Neural cell (in vitro differentiated cells): ENCODE data around the gene EDRF1. TPM values are rescaled to one million over a fixed set of nuclear protein-coding genes. Genes with fewer than 3 reads are reported as not detected.

Experiments
- H2AFZ ChIP-seq: fragments of 200-600, 300-800 bp; sonication (generic), shearing (Covaris generic); 2 replicates; pipeline ENCODE4 v1.6.0; 2014; ENCODE audit warnings: low read depth, mild to moderate bottlenecking, antibody characterized with exemption, low read length, moderate library complexity
- H3F3A ChIP-seq: fragments of 200-600 bp; shearing (Covaris generic); 2 replicates; pipeline ENCODE4 v1.6.1; 2016; ENCODE audit warnings: mild to moderate bottlenecking, moderate library complexity, mixed read lengths, antibody characterized with exemption, low read length; ENCODE audit not compliant: insufficient read depth, poor library complexity, severe bottlenecking
- H3K27ac ChIP-seq: fragments of 200-600, 300-800 bp; sonication (generic), shearing (Covaris generic); 2 replicates; pipeline ENCODE4 v1.5.1; 2014; ENCODE audit warnings: mild to moderate bottlenecking, low read length, moderate library complexity
- H3K27me3 ChIP-seq: fragments of 300-800, 200-600 bp; sonication (generic), shearing (Covaris generic); 2 replicates; pipeline ENCODE4 v1.6.0; 2014; ENCODE audit warnings: mild to moderate bottlenecking, low read depth, low read length, moderate library complexity; ENCODE audit not compliant: insufficient read depth
- H3K36me3 ChIP-seq: fragments of 300-800, 200-600 bp; sonication (generic), shearing (Covaris generic); 2 replicates; pipeline ENCODE4 v1.5.1; 2014; ENCODE audit warnings: mild to moderate bottlenecking, antibody characterized with exemption, low read length, moderate library complexity; ENCODE audit not compliant: insufficient read depth
- H3K4me2 ChIP-seq: fragments of 300-800, 200-600 bp; sonication (generic), shearing (Covaris generic); 2 replicates; pipeline ENCODE4 v1.6.0; 2014; ENCODE audit warnings: mild to moderate bottlenecking, low read length
- H3K4me3 ChIP-seq: fragments of 300-800, 200-600 bp; sonication (generic), shearing (Covaris generic); 2 replicates; pipeline ENCODE4 v1.5.1; 2014; ENCODE audit warnings: mild to moderate bottlenecking, low read length, moderate library complexity
- H3K79me2 ChIP-seq: fragments of 200-600 bp; shearing (Covaris generic); replicated peaks from 2 replicates; pipeline ENCODE4 v1.6.0; 2014; ENCODE audit warnings: mild to moderate bottlenecking, low read length, moderate library complexity; ENCODE audit not compliant: insufficient read depth
- H3K9ac ChIP-seq: fragments of 300-800, 200-600 bp; sonication (generic), shearing (Covaris generic); 2 replicates; pipeline ENCODE4 v1.6.1; 2016; ENCODE audit warnings: mild to moderate bottlenecking, low read length, mixed read lengths
- H3K9me2 ChIP-seq: fragments of 200-600 bp; shearing (Covaris generic); 2 replicates; pipeline ENCODE4 v1.6.1; 2016; ENCODE audit warnings: mild to moderate bottlenecking, low read length, mixed read lengths; ENCODE audit not compliant: insufficient read depth
- H3K9me3 ChIP-seq: fragments of 200-600, 300-800 bp; sonication (generic), shearing (Covaris generic); 2 replicates; pipeline ENCODE4 v1.6.1; 2016; ENCODE audit warnings: mild to moderate bottlenecking, mixed run types, low read length, moderate library complexity, mixed read lengths
- H4K20me1 ChIP-seq: fragments of 200-600 bp; shearing (Covaris generic); 2 replicates; pipeline ENCODE4 v1.6.1; 2016; ENCODE audit warnings: mild to moderate bottlenecking, mixed run types; ENCODE audit not compliant: insufficient read depth
- EP300 ChIP-seq: fragments of 450-650 bp; conservative IDR thresholded peaks from 2 replicates; pipeline ENCODE4 v1.6.1; 2014; ENCODE audit warnings: antibody characterized with exemption, mild to moderate bottlenecking, moderate library complexity; ENCODE audit not compliant: poor library complexity, severe bottlenecking
- EZH2 ChIP-seq: fragments of 200-600, 300-800 bp; shearing (Covaris generic), sonication (generic); IDR thresholded peaks from 2 replicates; pipeline ENCODE4 v1.6.1; 2014; ENCODE audit warnings: antibody characterized with exemption, low read length, borderline replicate concordance, mild to moderate bottlenecking; ENCODE audit not compliant: insufficient read depth, poor library complexity, severe bottlenecking
- MXI1 ChIP-seq: fragments of 450-650 bp; conservative IDR thresholded peaks from 2 replicates; pipeline ENCODE4 v1.6.1; 2014; ENCODE audit warnings: antibody characterized with exemption, mild to moderate bottlenecking; ENCODE audit not compliant: poor library complexity, severe bottlenecking
- POLR2AphosphoS5 ChIP-seq: IDR thresholded peaks from 2 replicates; pipeline ENCODE4 v1.6.1; 2012
- RAD21 ChIP-seq: fragments of 450-650 bp; conservative IDR thresholded peaks from 2 replicates; pipeline ENCODE4 v1.6.1; 2014; ENCODE audit warnings: antibody characterized with exemption, mild to moderate bottlenecking, moderate library complexity
- SMC3 ChIP-seq: fragments of 450-650 bp; conservative IDR thresholded peaks from 2 replicates; pipeline ENCODE4 v1.6.1; 2014; ENCODE audit warnings: antibody characterized with exemption, mild to moderate bottlenecking, moderate library complexity; ENCODE audit not compliant: poor library complexity
- TAF1 ChIP-seq: IDR thresholded peaks from 2 replicates; pipeline ENCODE4 v1.6.1; 2012; ENCODE audit warnings: low read depth
- polyA plus RNA-seq: library from polyadenylated mRNA; depleted of rRNA; stranded (reverse); fragments of >200 nt; gene quantifications from 2 replicates; pipeline ENCODE4 v1.2.3, GENCODE V29; 2014
- TF ChIP-seq, protein P1 (sequence below): IDR thresholded peaks from 2 replicates; pipeline ENCODE4 v1.6.1; 2012; ENCODE audit warnings: borderline replicate concordance
- TF ChIP-seq, protein P2 (sequence below): fragments of 450-650 bp; IDR thresholded peaks from 2 replicates; pipeline ENCODE4 v1.5.1; 2014; ENCODE audit warnings: antibody characterized with exemption, mild to moderate bottlenecking, moderate library complexity; ENCODE audit not compliant: poor library complexity, severe bottlenecking

Gene EDRF1
- polyA plus RNA-seq, 1 donor from 2014 or later = 54.1 TPM

DNA sequence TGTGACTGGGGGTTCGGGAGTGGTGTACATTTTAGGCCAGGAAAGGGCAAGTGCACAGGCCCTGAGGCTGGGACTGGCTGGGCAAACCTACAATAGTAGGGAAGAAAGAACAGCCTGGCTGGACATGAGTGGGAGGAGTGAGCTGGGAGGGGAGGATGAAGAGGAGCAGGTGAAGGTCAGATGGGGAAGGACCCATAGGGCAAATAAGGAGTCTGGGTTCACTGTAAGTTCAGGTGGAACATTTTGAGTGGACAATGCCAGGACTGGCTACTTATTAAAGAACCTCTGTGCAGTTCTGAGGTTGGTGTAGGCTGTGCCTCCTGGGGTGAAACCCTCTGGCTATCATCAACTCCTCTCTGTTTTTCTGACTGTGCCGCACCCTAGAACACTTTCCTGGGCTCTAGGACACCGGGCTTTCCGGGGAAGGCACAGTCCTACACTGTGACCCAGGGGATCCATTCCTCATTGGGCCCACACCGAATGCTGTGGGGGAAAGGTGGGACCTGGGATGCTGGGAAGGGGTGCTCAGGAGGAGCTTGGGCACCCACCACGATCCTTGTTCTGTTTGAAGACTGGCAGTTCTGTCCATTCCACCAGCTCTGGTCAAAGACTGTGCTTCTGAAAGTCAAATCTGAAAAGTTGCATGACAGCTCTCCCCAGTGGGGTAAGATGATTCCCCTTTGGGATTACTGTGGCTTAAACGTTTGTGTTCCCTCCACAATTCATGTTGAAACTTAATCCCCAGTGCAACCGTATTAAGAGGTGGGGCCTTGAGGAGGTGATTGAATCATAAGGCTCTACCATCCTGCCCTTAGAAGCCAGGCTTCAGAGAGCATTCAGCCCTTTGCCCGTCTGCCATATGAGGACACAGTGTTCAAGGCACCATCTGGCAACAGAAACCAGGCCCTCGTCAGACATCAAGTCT is 60.2 kb downstream of the EDRF1 start:
- no peak overlapping the region for H3K4me2 ChIP-seq
- H3K9me3 ChIP-seq = no peaks in the 10 kb centered on the region
- H3K27me3 ChIP-seq = no peaks in the 10 kb centered on the region
- H4K20me1 ChIP-seq = no peaks in the 10 kb centered on the region
- H3K4me3 ChIP-seq = no peak overlapping the region
- H3F3A ChIP-seq = no peaks in the 10 kb centered on the region
- no peak overlapping the region for H3K9ac ChIP-seq
- H2AFZ ChIP-seq = no peak overlapping the region
- H3K36me3 ChIP-seq = no peaks in the 10 kb centered on the region
- H3K27ac ChIP-seq = no peak overlapping the region
- no peaks in the 10 kb centered on the region for H3K9me2 ChIP-seq
- no peaks in the 10 kb centered on the region for H3K79me2 ChIP-seq
- TF ChIP-seq TAF1 = no peak
- TF ChIP-seq, protein P1, sequence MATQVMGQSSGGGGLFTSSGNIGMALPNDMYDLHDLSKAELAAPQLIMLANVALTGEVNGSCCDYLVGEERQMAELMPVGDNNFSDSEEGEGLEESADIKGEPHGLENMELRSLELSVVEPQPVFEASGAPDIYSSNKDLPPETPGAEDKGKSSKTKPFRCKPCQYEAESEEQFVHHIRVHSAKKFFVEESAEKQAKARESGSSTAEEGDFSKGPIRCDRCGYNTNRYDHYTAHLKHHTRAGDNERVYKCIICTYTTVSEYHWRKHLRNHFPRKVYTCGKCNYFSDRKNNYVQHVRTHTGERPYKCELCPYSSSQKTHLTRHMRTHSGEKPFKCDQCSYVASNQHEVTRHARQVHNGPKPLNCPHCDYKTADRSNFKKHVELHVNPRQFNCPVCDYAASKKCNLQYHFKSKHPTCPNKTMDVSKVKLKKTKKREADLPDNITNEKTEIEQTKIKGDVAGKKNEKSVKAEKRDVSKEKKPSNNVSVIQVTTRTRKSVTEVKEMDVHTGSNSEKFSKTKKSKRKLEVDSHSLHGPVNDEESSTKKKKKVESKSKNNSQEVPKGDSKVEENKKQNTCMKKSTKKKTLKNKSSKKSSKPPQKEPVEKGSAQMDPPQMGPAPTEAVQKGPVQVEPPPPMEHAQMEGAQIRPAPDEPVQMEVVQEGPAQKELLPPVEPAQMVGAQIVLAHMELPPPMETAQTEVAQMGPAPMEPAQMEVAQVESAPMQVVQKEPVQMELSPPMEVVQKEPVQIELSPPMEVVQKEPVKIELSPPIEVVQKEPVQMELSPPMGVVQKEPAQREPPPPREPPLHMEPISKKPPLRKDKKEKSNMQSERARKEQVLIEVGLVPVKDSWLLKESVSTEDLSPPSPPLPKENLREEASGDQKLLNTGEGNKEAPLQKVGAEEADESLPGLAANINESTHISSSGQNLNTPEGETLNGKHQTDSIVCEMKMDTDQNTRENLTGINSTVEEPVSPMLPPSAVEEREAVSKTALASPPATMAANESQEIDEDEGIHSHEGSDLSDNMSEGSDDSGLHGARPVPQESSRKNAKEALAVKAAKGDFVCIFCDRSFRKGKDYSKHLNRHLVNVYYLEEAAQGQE = no peak
- no peak for TF ChIP-seq POLR2AphosphoS5
- TF ChIP-seq EZH2 = no peak
- no peak for TF ChIP-seq EP300
- TF ChIP-seq RAD21 = no peak
- no peak for TF ChIP-seq SMC3
- TF ChIP-seq MXI1 = no peak
- TF ChIP-seq, protein P2, sequence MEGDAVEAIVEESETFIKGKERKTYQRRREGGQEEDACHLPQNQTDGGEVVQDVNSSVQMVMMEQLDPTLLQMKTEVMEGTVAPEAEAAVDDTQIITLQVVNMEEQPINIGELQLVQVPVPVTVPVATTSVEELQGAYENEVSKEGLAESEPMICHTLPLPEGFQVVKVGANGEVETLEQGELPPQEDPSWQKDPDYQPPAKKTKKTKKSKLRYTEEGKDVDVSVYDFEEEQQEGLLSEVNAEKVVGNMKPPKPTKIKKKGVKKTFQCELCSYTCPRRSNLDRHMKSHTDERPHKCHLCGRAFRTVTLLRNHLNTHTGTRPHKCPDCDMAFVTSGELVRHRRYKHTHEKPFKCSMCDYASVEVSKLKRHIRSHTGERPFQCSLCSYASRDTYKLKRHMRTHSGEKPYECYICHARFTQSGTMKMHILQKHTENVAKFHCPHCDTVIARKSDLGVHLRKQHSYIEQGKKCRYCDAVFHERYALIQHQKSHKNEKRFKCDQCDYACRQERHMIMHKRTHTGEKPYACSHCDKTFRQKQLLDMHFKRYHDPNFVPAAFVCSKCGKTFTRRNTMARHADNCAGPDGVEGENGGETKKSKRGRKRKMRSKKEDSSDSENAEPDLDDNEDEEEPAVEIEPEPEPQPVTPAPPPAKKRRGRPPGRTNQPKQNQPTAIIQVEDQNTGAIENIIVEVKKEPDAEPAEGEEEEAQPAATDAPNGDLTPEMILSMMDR = no peak

GRCh38 chr10:125781374-125781773 is 61.9 kb downstream of the EDRF1 start:
- H3K4me2 ChIP-seq = no peak overlapping the region

More at GRCh38 chr10:125781374-125781773, 61.9 kb downstream of the EDRF1 start:
- Histone ChIP-seq H3K27ac (no peak overlapping the region), H3F3A (no peaks in the 10 kb centered on the region), H3K9ac (no peak overlapping the region), H3K4me3 (no peak overlapping the region), H4K20me1 (no peaks in the 10 kb centered on the region), H3K79me2 (no peaks in the 10 kb centered on the region), H2AFZ (no peak overlapping the region), H3K9me3 (no peaks in the 10 kb centered on the region), H3K36me3 (no peaks in the 10 kb centered on the region), H3K9me2 (no peaks in the 10 kb centered on the region), H3K27me3 (no peaks in the 10 kb centered on the region)
- TF ChIP-seq POLR2AphosphoS5 (no peak), RAD21 (no peak), TAF1 (no peak), EZH2 (no peak), EP300 (no peak), MXI1 (no peak), SMC3 (no peak)
- TF ChIP-seq, protein P2 = no peak
- TF ChIP-seq, protein P1 = no peak
